HG02938 (cell line): ENCODE data around the gene SDR9C7.
"Not testable (repeated sequence)": the region's sequence is repeated elsewhere in the genome, so short reads cannot be mapped to it uniquely, and the experiment has no call there.

Experiments used
- ATAC-seq: cut with Tn5 transposase; IDR thresholded peaks from one replicate; pipeline ENCODE4 v1.9.1; 2021; ENCODE audit warnings: mild to moderate bottlenecking, moderate library complexity; ENCODE audit not compliant: unreplicated experiment

SDR9C7 gene

DNA sequence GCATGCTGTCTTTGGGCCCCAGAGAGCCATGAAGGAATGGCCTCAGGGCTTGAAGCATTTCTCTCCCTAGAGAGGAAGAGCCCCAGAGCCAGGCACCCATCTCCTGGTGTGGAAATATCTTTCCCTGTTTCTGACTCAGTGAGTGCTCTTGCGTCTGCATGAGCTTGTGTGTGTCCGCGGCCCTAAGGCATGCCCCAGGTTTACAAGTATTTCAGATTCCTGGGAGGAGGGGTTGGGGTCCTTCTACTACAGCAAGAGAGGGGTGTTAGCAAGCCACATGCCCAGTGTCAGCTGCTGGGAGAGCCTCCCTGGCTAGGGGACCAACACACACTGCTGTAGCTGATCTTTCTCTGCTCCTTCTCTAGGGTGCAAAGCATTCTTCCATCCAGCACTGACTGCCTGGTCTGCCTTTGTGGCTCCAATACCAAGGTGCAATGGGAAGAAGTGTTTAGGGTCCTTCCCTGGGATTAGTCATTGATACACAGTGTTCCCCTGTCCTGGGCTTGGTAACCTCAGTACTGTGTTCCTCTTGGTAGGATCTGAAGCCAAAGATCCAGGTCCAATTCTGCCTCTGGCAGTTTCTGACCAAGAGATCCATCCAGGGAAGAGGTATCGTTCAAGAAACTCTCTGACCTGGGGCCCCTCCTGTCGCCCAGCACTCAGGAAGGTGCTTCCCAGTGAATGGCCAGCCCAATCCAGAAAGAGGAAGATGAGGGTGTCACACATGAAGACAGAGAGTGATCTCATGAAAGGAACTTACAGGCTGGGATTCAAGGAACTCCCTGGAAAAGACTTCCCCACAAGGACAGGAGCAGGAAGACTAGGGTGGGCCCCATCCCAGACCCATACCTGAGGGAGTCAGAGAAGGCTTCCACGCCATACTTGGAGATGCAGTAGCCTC lies 20.1 kb upstream of the SDR9C7 start:
- ATAC-seq, result no peak

- no peak for ATAC-seq
These were observed 19.1 kb upstream of the SDR9C7 start for GRCh38 chr12:56953314-56953713.

DNA sequence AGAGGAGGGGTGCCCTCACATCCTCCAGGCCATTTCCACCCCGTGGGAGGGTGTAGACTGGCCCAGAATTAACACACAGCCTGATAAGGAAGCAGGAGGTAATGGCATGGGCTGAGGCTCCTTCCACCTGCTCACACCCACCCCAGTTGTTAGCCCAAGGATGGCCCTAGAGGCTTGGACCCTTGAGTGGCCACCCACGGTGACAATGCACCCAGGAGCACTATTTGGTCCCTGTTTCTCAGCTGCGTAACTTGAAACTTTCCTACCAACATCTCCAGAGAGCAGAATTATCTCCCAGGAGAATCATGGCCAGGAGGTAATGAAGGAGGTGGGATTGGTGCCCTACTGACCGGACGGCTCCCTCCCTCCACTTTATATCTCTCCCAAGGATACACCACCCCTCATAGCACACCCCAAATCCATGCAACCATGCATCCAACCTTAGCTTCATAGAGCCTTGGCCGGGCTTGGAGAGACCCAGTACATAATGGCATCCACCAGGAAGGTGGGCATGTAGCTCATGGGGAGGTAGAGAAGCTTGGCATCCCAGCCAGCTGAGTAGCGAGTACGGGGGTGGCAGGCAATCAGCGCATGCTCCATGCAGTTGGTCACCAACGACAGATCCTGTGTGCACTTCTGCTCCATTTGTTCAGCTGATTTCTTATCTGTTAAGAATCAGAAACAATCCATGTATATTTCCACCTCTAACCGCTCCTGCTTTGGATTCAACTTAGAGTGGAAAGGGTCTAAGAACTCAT lies 17.6 kb upstream of the SDR9C7 start:
- ATAC-seq, result no peak

DNA sequence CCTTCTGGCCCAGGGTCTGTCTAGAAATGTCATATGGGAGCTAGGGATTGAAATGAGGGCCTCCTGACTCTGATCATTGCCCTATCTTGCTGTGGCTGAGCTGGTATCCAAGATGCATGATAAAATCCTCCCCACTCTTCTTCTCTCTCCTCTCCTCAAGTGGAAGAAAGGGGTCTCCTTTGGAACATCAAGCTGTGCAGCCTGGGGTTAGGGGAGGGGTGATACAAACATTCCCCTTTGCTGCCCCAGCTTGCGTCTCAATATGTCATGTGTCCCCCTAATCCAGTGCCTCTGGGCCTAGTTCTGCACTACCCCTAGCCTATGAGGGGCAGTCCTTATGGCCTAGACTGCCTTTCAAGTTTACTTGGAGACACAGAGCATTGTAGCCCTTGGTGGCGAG lies 14.7 kb upstream of the SDR9C7 start:
- no peak for ATAC-seq

- ATAC-seq, result no peak
These were observed 14.2 kb upstream of the SDR9C7 start for GRCh38 chr12:56948457-56948777.

GRCh38 chr12:56947633-56948456 lies 13.6 kb upstream of the SDR9C7 start:
- no peak for ATAC-seq

DNA sequence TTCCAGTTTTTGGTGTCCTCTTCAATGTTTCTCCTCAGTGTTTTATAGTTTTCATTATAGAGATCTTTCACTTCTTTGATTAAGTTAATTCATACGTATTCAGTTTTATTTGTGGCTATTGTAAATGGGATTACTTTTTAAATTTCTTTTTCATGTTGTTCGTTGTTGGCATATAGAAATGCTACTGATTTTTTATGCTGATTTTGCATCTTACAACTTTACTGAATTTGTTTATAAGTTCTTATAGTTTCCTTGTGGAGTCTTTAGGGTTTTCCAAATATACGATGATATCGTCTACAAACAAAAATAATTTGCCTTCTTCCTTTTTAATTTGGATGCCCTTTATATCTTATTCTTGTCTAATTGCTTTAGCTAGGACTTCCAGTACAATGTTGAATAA lies 9.7 kb upstream of the SDR9C7 start:
- ATAC-seq, result no peak

DNA sequence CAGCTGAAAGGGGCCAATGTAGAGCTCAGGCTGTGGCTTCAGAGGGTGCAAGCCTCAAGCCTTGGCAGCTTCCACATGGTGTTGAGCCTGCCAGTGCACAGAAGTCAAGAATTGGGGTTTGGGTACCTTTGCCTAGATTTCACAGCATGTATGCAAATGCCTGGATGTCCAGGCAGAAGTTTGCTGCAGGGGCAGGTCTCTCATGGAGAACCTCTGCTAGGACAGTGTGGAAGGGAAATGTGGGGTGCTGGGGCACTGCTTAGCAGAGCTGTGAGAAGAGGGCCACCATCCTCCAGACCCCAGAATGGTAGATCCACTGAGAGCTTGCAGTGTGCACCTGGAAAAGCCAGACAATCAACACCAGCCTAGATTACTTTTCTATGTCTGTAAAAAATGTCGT lies 9.2 kb upstream of the SDR9C7 start:
- not testable (repeated sequence) for ATAC-seq

- no peak for ATAC-seq
These were observed 7.2 kb upstream of the SDR9C7 start for GRCh38 chr12:56941299-56942017.

- ATAC-seq, result not testable (repeated sequence)
These were observed 6.7 kb upstream of the SDR9C7 start for GRCh38 chr12:56940942-56941298.

DNA sequence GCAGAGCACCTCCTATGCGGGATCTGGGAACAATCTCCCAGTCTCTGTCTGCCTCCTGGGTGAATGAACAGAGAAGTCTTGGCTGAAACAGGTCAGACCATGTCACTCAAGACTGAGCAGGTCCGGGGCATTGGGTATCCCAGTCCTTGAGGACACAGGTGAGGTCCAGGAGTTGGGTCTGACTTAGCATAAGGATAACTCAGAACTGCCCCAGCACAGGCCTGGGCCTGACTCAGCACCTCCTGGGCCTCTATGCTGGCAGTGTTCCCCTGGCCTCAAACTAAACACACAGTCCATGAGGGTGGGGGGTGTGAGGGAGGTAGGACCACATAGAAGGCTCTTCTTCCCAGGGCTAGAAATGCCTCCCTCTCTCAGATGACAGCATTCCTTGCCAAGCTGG lies 1.5 kb upstream of the SDR9C7 start:
- no peak for ATAC-seq

DNA sequence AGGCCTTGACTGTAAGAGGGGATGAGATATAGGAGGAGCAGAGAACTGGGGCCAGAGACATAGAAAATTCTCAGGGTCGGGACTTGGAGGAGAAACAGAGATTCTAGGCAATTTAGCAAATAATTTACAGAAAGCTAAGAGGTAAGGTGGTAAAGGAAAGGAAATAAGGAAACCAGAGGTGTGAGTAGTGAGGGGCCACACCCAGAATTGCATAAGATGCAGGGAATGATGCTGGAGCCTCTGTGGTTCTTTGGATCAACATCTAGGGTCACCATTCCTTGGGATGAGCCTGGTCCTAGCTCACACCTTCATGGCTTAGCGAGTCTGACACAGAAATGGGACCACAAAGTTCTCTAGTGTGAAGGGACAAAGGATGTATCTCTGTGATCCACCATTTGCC lies 949 bp upstream of the SDR9C7 start:
- no peak for ATAC-seq

DNA sequence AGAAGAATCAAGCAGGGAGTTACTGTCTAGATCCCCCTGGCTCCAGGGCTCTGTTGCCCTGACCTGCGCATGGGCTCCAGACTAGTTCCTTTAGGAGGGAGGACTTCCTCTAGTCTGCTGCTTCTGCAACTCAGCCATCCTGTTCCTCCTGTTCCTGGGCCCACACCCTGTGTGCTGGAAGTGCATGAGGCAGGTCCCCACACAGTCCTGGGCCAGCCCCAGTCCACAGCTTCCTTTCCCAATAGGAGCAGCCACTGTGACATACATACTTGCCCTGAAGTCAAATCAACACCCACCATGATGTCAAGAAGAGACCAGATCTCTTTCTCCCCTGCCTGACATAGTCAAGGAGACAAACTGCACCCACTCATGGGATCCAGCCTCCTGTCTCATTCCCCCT lies 1.3 kb downstream of the SDR9C7 start:
- ATAC-seq, result no peak

DNA sequence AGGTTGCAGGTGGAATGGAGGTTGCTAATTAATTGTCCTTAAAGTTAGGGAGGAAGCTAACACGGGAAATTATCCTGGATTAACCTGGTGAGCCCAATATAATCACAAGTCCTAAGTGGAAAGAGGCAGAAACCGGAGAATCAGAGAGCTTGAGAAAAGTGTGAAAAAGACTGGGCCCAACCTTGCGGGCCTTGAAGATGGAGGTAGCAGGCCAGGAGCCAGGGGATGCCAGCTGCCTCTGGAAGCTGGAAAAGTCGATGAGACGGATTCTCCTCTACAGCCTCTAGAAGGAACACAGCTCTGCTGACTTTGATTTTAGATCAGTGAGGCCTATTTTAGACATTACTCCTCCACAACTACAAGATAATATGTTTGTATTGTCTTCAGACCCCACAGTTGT lies 2.1 kb downstream of the SDR9C7 start:
- ATAC-seq, result no peak

DNA sequence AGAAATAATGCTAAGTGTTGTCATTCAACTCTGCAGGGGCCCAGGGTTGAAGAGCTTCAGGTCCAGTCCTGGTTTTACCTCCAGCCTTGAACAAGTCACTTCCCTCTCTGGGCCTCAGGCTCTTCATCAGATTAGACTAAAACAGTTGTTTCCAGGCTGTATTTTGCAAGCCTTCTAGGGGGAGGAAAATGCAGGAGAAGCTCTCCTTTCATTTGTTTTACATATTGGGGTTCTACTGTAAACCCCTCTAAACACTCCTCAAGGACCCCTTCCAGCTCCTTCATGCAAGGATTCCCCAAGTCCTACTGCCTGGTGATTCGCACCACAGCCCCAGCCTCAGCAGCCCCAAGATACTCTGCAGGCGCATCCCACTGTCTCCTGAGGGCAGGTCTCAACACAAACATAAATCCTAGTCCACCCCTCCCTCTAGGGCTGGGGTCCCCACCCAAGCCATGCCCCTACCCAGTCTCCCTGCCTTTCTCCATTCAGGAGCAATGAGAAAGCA lies 2.7 kb downstream of the SDR9C7 start:
- no peak for ATAC-seq

- ATAC-seq, result no peak
These were observed 4.0 kb downstream of the SDR9C7 start for GRCh38 chr12:56930241-56930640.

DNA sequence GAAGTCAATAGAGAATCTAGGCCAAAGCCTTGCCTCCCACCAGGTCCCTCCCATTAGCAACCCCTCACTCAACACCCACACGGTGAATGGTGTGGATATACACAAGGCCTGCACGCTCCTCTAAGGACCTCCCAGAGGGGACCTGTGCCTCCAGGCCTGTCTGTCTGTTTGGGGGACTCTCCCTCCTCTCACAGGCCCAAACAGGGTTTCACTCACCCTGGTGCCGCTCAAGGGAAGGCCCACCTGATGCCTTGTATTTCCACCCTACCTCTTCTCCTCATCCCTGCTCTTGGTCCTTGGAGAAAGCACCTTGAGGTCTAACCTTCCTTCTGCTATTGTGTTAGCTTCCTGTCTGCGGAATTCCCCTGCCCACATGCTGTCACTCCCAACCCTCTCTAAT lies 4.4 kb downstream of the SDR9C7 start:
- ATAC-seq, result no peak

- ATAC-seq, result no peak
These were observed 5.9 kb downstream of the SDR9C7 start for GRCh38 chr12:56928262-56928661.

- ATAC-seq, result no peak
These were observed 6.9 kb downstream of the SDR9C7 start for GRCh38 chr12:56927281-56927680.

DNA sequence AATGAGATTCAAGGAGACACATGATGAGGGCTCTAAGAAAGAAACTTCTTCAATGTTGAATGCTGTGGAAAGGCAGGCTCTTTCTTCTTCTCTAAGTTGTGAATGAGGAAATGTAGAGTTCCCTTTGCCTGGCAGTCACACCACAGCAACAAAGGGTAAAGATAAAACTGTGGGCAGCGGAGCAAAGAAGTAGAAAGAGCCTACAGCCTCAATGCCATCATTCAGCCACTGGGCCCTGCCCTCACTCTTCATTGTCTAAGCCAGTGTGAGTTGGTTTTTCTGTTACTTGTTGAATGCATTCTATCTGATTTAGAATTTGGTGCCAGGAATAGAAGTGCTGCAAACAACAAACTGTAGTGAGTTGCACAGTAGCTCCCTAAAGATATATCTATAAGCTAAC lies 12.2 kb downstream of the SDR9C7 start:
- ATAC-seq, result no peak

- no peak for ATAC-seq
These were observed 12.9 kb downstream of the SDR9C7 start for GRCh38 chr12:56921346-56921745.
